COLO829 (cell line): ENCODE data around the gene STAMBPL1.
"Not testable (repeated sequence)": the region's sequence is repeated elsewhere in the genome, so short reads cannot be mapped to it uniquely, and the experiment has no call there.

ENCODE experiments used
- DNase-seq: peaks from one replicate; pipeline ENCODE4 v3.0.0; 2012; ENCODE audit warnings: low spot score

Gene STAMBPL1

GRCh38 chr10:88857831-88858230 is 22.2 kb upstream of the STAMBPL1 start:
- DNase-seq: no peak

- no peak for DNase-seq
Measured at GRCh38 chr10:88858491-88858890, 21.6 kb upstream of the STAMBPL1 start.

GRCh38 chr10:88861036-88861435 is 19.0 kb upstream of the STAMBPL1 start:
- no peak for DNase-seq

- no peak for DNase-seq
Measured at GRCh38 chr10:88865281-88865876, 14.7 kb upstream of the STAMBPL1 start.

GRCh38 chr10:88866454-88866853 is 13.6 kb upstream of the STAMBPL1 start:
- no peak for DNase-seq

GRCh38 chr10:88870089-88870488 is 10.0 kb upstream of the STAMBPL1 start:
- no peak for DNase-seq

- no peak for DNase-seq
Measured at GRCh38 chr10:88873757-88874156, 6.3 kb upstream of the STAMBPL1 start.

- no peak for DNase-seq
Measured at GRCh38 chr10:88874281-88874680, 5.8 kb upstream of the STAMBPL1 start.

- no peak for DNase-seq
Measured at GRCh38 chr10:88875081-88875480, 5.0 kb upstream of the STAMBPL1 start.

GRCh38 chr10:88877298-88877697 is 2.7 kb upstream of the STAMBPL1 start:
- DNase-seq: no peak

GRCh38 chr10:88880282-88881076 is 434 bp downstream of the STAMBPL1 start:
- no peak for DNase-seq

GRCh38 chr10:88881320-88881719 is 1.3 kb downstream of the STAMBPL1 start:
- DNase-seq: no peak

GRCh38 chr10:88881922-88882645 is 2.0 kb downstream of the STAMBPL1 start:
- DNase-seq: no peak

- not testable (repeated sequence) for DNase-seq
Measured at GRCh38 chr10:88882646-88883447, 2.8 kb downstream of the STAMBPL1 start.

GRCh38 chr10:88883448-88883809 is 3.4 kb downstream of the STAMBPL1 start:
- no peak for DNase-seq

- DNase-seq: no peak
Measured at GRCh38 chr10:88886557-88886956, 6.5 kb downstream of the STAMBPL1 start.

- no peak for DNase-seq
Measured at GRCh38 chr10:88888810-88889445, 8.9 kb downstream of the STAMBPL1 start.

- DNase-seq: no peak
Measured at GRCh38 chr10:88889559-88890337, 9.7 kb downstream of the STAMBPL1 start.

- no peak for DNase-seq
Measured at GRCh38 chr10:88890681-88891381, 10.8 kb downstream of the STAMBPL1 start.

- no peak for DNase-seq
Measured at GRCh38 chr10:88892222-88892967, 12.3 kb downstream of the STAMBPL1 start.
